Measurements from ENCODE around the gene OR9K2.
"Not testable (repeated sequence)": the region's sequence is repeated elsewhere in the genome, so short reads cannot be mapped to it uniquely, and the experiment has no call there.

The OR9K2 gene

GRCh38 chr12:55126106-55126505 lies at the start of gene OR9K2:
OR9K2 (plus strand) TSS chr12:55126406; CDS start chr12:55129835, 3,429 bp downstream.
- H3K9me3 ChIP-seq (ENCODE audit: control insufficient read depth in 1 of 2, low read length in 2 of 2), result no peaks in the 10 kb centered on the region

GRCh38 chr12:55092579-55092978 lies 33.6 kb upstream of the OR9K2 start:
- H3K4me3 ChIP-seq (ENCODE audit: low read depth in 1 of 2, low read length in 2 of 2), result no peak overlapping the region
- H3K36me3 ChIP-seq (ENCODE audit: control insufficient read depth in 1 of 2, insufficient read depth in 2 of 2, low read length in 2 of 2), result no peaks in the 10 kb centered on the region
- no peaks in the 10 kb centered on the region for H3K4me1 ChIP-seq (ENCODE audit: control insufficient read depth in 1 of 2, insufficient read depth in 2 of 2, low read length in 2 of 2)
- H3K9me3 ChIP-seq (ENCODE audit: control insufficient read depth in 1 of 2, low read length in 2 of 2), result no peaks in the 10 kb centered on the region
- H3K27me3 ChIP-seq (ENCODE audit: low read depth, low read length), result no peaks in the 10 kb centered on the region
- no peak overlapping the region for H3K27ac ChIP-seq (ENCODE audit: low read length)

More at GRCh38 chr12:55126106-55126505, at the start of gene OR9K2:
- Histone ChIP-seq H3K4me1 (ENCODE audit: control insufficient read depth in 1 of 2, insufficient read depth in 2 of 2, low read length in 2 of 2) (no peaks in the 10 kb centered on the region), H3K27ac (ENCODE audit: low read length) (no peak within 1 kb of the TSS), H3K36me3 (ENCODE audit: control insufficient read depth in 1 of 2, insufficient read depth in 2 of 2, low read length in 2 of 2) (no peaks in the 10 kb centered on the region), H3K4me3 (ENCODE audit: low read depth in 1 of 2, low read length in 2 of 2) (no peak within 1 kb of the TSS), H3K27me3 (ENCODE audit: low read depth, low read length) (no peaks in the 10 kb centered on the region)

GRCh38 chr12:55112378-55112875 lies 13.8 kb upstream of the OR9K2 start:
- Histone ChIP-seq H3K27ac (ENCODE audit: low read length) (no peak overlapping the region), H3K4me3 (ENCODE audit: low read depth in 1 of 2, low read length in 2 of 2) (no peak overlapping the region), H3K36me3 (ENCODE audit: control insufficient read depth in 1 of 2, insufficient read depth in 2 of 2, low read length in 2 of 2) (no peaks in the 10 kb centered on the region), H3K27me3 (ENCODE audit: low read depth, low read length) (no peaks in the 10 kb centered on the region), H3K9me3 (ENCODE audit: control insufficient read depth in 1 of 2, low read length in 2 of 2) (no peaks in the 10 kb centered on the region), H3K4me1 (ENCODE audit: control insufficient read depth in 1 of 2, insufficient read depth in 2 of 2, low read length in 2 of 2) (no peaks in the 10 kb centered on the region)

GRCh38 chr12:55116152-55116551 lies 10.1 kb upstream of the OR9K2 start:
- H3K4me3 ChIP-seq (ENCODE audit: low read depth in 1 of 2, low read length in 2 of 2), result no peak overlapping the region

GRCh38 chr12:55132816-55133215 lies 6.6 kb downstream of the OR9K2 start:
- Histone ChIP-seq H3K27me3 (ENCODE audit: low read depth, low read length) (no peaks in the 10 kb centered on the region), H3K9me3 (ENCODE audit: control insufficient read depth in 1 of 2, low read length in 2 of 2) (peaks cover 0 to 2% of the 10 kb centered on the region in 2 donors), H3K36me3 (ENCODE audit: control insufficient read depth in 1 of 2, insufficient read depth in 2 of 2, low read length in 2 of 2) (no peaks in the 10 kb centered on the region), H3K27ac (ENCODE audit: low read length) (no peak overlapping the region), H3K4me1 (ENCODE audit: control insufficient read depth in 1 of 2, insufficient read depth in 2 of 2, low read length in 2 of 2) (no peaks in the 10 kb centered on the region), H3K4me3 (ENCODE audit: low read depth in 1 of 2, low read length in 2 of 2) (no peak overlapping the region)

More at GRCh38 chr12:55116152-55116551, 10.1 kb upstream of the OR9K2 start:
- no peaks in the 10 kb centered on the region for H3K36me3 ChIP-seq (ENCODE audit: control insufficient read depth in 1 of 2, insufficient read depth in 2 of 2, low read length in 2 of 2)
- H3K27me3 ChIP-seq (ENCODE audit: low read depth, low read length), result no peaks in the 10 kb centered on the region
- H3K4me1 ChIP-seq (ENCODE audit: control insufficient read depth in 1 of 2, insufficient read depth in 2 of 2, low read length in 2 of 2), result no peaks in the 10 kb centered on the region
- H3K9me3 ChIP-seq (ENCODE audit: control insufficient read depth in 1 of 2, low read length in 2 of 2), result no peaks in the 10 kb centered on the region
- H3K27ac ChIP-seq (ENCODE audit: low read length), result no peak overlapping the region

GRCh38 chr12:55142669-55143565 lies 16.7 kb downstream of the OR9K2 start:
- Histone ChIP-seq H3K4me1 (ENCODE audit: control insufficient read depth in 1 of 2, insufficient read depth in 2 of 2, low read length in 2 of 2) (no peaks in the 10 kb centered on the region), H3K27me3 (ENCODE audit: low read depth, low read length) (no peaks in the 10 kb centered on the region), H3K36me3 (ENCODE audit: control insufficient read depth in 1 of 2, insufficient read depth in 2 of 2, low read length in 2 of 2) (no peaks in the 10 kb centered on the region), H3K9me3 (ENCODE audit: control insufficient read depth in 1 of 2, low read length in 2 of 2) (peaks cover 0 to 4% of the 10 kb centered on the region in 2 donors), H3K4me3 (ENCODE audit: low read depth in 1 of 2, low read length in 2 of 2) (no peak overlapping the region), H3K27ac (ENCODE audit: low read length) (no peak overlapping the region)

- Histone ChIP-seq H3K4me1 (ENCODE audit: control insufficient read depth in 1 of 2, insufficient read depth in 2 of 2, low read length in 2 of 2) (no peaks in the 10 kb centered on the region), H3K4me3 (ENCODE audit: low read depth in 1 of 2, low read length in 2 of 2) (no peak overlapping the region), H3K27ac (ENCODE audit: low read length) (no peak overlapping the region), H3K36me3 (ENCODE audit: control insufficient read depth in 1 of 2, insufficient read depth in 2 of 2, low read length in 2 of 2) (no peaks in the 10 kb centered on the region), H3K27me3 (ENCODE audit: low read depth, low read length) (no peaks in the 10 kb centered on the region), H3K9me3 (ENCODE audit: control insufficient read depth in 1 of 2, low read length in 2 of 2) (peaks cover 0 to 4% of the 10 kb centered on the region in 2 donors)
Measured at GRCh38 chr12:55143566-55143870, 17.3 kb downstream of the OR9K2 start.

GRCh38 chr12:55167010-55167640 lies 40.9 kb downstream of the OR9K2 start:
- not testable (repeated sequence) for H3K27me3 ChIP-seq (ENCODE audit: low read depth, low read length); H3K27ac ChIP-seq (ENCODE audit: low read length); H3K9me3 ChIP-seq (ENCODE audit: control insufficient read depth in 1 of 2, low read length in 2 of 2); H3K36me3 ChIP-seq (ENCODE audit: control insufficient read depth in 1 of 2, insufficient read depth in 2 of 2, low read length in 2 of 2); H3K4me3 ChIP-seq (ENCODE audit: low read depth in 1 of 2, low read length in 2 of 2); H3K4me1 ChIP-seq (ENCODE audit: control insufficient read depth in 1 of 2, insufficient read depth in 2 of 2, low read length in 2 of 2)

GRCh38 chr12:55171445-55171844 lies 45.2 kb downstream of the OR9K2 start:
- Histone ChIP-seq H3K27ac (ENCODE audit: low read length) (no peak overlapping the region), H3K4me3 (ENCODE audit: low read depth in 1 of 2, low read length in 2 of 2) (no peak overlapping the region), H3K9me3 (ENCODE audit: control insufficient read depth in 1 of 2, low read length in 2 of 2) (no peaks in the 10 kb centered on the region), H3K4me1 (ENCODE audit: control insufficient read depth in 1 of 2, insufficient read depth in 2 of 2, low read length in 2 of 2) (no peaks in the 10 kb centered on the region), H3K27me3 (ENCODE audit: low read depth, low read length) (no peaks in the 10 kb centered on the region), H3K36me3 (ENCODE audit: control insufficient read depth in 1 of 2, insufficient read depth in 2 of 2, low read length in 2 of 2) (no peaks in the 10 kb centered on the region)

- not testable (repeated sequence) for H3K4me1 ChIP-seq (ENCODE audit: control insufficient read depth in 1 of 2, insufficient read depth in 2 of 2, low read length in 2 of 2); H3K27me3 ChIP-seq (ENCODE audit: low read depth, low read length); H3K27ac ChIP-seq (ENCODE audit: low read length); H3K4me3 ChIP-seq (ENCODE audit: low read depth in 1 of 2, low read length in 2 of 2); H3K9me3 ChIP-seq (ENCODE audit: control insufficient read depth in 1 of 2, low read length in 2 of 2); H3K36me3 ChIP-seq (ENCODE audit: control insufficient read depth in 1 of 2, insufficient read depth in 2 of 2, low read length in 2 of 2)
Measured at GRCh38 chr12:55171846-55172245, 45.6 kb downstream of the OR9K2 start.

GRCh38 chr12:55172686-55173085 lies 46.5 kb downstream of the OR9K2 start:
- Histone ChIP-seq H3K4me1 (ENCODE audit: control insufficient read depth in 1 of 2, insufficient read depth in 2 of 2, low read length in 2 of 2) (no peaks in the 10 kb centered on the region), H3K36me3 (ENCODE audit: control insufficient read depth in 1 of 2, insufficient read depth in 2 of 2, low read length in 2 of 2) (no peaks in the 10 kb centered on the region), H3K27ac (ENCODE audit: low read length) (no peak overlapping the region), H3K9me3 (ENCODE audit: control insufficient read depth in 1 of 2, low read length in 2 of 2) (no peaks in the 10 kb centered on the region), H3K4me3 (ENCODE audit: low read depth in 1 of 2, low read length in 2 of 2) (no peak overlapping the region), H3K27me3 (ENCODE audit: low read depth, low read length) (no peaks in the 10 kb centered on the region)

Measured in muscle layer of duodenum (tissue), 2 donors.